ENCODE data around the gene DNM1.

DNM1 gene

DNA sequence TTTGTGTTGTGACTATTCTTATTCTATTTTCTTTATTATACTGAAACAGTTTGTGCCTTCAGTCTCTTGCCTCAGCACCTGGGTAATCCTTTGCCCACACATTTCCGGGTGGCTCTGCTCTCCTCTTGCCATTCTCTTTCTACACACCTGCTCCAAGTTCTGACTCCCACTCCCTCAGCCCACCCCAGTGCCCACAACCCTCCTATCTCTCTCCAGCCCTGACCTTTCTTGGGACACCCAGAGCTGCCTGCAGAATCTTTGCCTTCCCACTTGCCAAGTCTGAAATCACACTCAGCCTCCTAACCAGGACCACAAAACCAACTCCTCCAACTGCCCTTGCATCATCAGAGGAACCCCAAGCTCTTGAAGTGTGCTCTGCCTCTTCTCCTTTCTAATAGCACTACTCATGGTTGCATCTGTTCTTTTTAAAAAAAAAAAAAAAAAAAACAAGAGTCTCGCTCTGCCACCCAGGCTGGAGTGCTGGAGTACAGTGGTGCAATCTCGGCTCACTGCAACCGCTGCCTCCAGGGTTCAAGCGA is 77.0 kb downstream of the DNM1 start:
- no peak for DNase-seq

DNA sequence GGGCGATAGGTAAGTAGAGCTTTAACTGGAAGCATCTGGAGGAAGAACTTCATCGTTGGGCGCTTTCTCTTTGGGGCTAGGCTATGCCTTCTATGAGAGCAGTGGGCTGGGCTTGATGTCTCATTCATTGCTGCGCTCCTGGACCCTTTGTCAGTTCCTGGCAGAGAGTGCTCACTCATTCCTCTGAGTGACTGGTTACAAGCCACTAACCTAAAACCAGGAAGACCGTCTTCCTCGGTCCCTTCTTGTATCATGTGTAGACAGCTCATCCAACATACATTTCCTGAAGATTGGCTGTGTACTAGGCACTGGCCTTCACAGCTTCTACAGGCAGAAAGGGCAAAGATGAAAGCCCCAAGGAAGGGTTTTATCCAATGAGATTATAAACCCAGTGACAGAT is 79.3 kb downstream of the DNM1 start:
- no peak for DNase-seq

DNA sequence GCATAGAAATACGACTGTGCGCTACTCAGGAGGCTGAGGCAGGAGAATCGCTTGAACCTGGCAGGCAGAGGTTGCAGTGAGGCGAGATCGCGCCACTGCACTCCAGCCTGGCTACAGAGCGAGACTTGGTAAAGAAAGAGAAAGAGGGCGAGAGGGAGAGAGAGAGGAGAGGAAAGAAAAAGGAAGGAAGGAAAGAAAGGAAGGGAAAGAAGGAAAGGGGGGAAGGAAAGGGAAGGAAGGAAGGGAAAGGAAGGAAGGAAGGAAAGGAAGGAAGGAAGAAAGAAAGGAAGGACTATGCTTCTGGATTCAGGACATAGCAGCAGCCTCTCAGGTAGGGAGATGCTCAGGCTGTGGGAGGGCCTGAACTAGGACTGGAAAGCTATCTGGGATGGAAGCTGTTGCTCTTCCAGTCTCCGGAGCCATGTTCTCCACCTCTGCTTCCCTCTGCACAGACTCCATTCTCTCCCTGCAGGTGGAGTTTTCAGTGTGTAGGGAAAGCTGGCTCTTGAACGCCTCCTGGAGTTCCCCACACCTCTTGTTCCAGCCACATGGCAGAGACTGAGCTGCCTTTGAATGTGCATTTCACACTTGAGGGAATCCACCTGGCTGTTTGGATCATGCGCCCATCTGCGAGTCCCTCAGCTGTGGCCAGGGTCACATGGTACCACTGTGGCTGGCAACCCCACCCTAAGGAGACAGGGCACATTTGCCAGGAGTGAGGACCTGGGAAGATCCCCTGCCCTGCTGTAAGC is 82.0 kb downstream of the DNM1 start:
- no peak for DNase-seq

DNA sequence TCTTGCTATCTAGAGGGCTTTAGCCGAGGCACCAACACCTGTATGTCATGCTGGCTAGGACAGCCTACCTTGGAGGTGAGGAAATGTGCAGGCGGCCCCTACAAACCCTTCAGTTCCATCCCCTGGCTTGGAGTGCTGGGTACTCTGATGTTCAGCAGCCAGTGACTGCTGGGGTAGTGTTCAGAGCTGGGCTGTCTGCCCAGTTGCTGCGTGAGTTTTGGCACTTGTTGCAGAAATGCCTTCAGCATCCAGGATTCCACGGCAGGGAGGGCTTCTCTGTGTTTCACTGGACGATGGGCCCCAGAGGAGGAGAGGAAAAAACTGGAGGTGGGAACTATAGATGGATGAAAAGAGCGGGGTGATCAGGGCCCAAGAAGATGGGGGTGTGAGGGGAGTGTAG is 83.3 kb downstream of the DNM1 start:
- DNase-seq: no peak

DNA sequence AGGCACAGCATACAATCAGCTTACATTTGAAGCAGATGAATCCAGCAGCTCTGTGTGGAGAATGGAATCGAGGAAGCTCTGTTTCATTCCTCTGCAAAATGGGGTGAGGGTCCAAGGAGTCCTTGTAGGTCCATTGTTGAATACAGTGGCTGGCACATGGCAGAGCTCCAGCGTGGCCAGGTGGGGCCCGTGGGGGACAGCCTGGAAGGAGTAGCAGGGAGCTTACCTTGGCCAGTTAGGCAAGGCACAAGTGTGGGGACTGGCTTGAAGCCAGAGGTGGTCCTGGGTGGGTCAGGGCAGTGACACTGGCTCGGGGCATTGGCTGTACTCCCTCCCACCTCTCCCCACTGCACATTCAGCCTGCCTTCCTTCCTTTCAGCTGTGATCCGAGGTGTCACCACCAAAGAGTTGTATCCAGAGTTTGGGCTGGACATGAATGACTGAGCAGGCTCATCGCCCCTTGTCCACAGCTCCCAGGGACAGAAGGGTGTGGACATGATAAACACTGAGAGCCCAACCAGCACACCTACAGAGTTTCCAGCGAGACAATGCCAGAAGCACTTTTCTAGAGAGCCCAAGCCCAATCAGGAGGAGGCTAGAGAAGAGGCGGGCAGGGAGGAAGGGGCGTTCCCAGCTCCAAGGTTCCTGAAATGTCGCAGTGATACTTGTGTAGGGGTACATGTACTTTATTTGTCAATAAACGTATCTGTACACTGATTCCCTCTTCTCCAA is 85.3 kb downstream of the DNM1 start:
- DNase-seq: no peak

GRCh38 chr9:128292009-128292408 is 88.8 kb downstream of the DNM1 start:
- DNase-seq: no peak

- DNase-seq: no peak
Observed at GRCh38 chr9:128293091-128293490, 89.9 kb downstream of the DNM1 start.

- no peak for DNase-seq
Observed at GRCh38 chr9:128294142-128294541, 91.0 kb downstream of the DNM1 start.

DNA sequence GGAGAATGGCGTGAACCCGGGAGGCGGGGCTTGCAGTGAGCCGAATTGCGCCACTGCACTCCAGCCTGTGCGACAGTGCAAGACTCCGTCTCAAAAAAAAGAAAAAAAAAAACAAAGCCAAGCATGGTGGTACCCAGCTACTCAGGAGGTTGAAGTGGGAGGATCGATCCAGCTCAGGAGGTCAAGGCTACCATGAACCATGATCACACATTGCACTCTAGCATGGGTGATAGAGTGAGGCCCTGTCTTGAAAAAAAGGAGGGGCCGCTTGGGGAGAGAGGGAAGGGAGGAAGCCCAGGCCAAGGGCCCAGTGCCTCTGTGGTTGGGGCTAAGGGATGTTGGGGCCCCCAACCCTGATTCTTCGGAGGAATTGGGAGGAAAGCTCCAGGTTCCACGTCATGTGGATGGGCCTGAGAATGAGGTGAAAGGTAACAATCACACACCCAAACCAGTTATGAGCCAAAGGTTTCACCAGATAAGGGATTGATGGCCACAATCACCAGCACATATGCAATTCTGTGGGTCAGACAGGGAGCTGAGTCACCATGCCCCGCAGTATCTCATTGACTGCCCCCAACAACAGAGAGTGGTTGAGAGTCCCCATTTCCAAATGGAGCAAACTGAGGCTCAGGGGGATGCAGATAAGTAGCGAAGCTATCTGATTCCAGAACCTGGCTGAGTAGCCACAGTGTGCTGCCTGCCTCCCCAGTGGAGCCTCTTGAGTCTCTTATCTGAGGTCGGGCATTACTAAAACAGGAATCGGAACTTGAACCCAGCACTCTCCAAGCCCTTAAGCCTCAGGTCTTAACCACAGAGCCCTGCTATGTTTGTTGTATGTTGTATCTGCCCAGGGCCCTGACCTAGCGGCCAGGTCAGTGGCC is 93.4 kb downstream of the DNM1 start:
- DNase-seq: no peak

GRCh38 chr9:128297221-128297773 is 94.1 kb downstream of the DNM1 start:
- no peak for DNase-seq

- DNase-seq: no peak
Observed at GRCh38 chr9:128298535-128299482, 95.6 kb downstream of the DNM1 start.

DNA sequence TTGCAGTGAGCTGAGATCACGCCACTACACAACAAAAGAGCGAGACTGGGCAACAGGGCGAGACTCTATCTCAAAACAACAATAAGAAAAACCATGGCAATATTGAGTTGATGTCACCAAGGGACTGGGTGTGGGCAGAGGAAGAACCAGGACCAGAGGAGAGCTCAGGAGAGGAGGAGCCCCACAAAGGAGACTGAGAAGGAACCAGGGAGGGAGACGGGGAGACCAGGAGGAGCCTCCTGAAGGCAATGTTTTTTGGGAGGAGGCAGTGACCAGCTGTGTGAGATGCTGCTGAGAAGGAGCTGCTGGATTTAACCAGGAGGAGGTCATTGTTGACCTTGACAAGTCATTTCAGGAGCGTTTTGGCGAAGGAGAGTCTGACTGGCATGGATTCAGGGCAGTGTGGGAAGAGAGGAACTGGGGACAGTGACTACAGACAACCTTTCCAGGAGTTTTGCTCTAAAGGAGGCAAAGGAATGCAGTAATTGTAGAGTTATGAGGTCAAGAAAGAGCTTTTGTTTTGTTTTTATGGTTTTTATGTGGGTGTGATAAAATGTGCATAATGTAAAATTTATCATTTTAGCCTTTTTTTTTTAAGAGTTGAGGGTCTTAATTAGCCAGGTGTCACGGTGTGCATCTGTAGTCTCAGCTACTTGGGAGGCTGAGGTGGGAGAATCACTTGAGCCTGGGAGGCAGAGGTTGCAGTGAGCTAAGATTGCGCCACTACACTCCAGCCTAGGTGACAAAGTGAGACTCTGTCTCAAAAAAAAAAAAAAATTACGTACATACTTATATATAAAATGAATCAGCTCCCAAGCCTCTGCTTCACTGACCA is 101.2 kb downstream of the DNM1 start:
- no peak for DNase-seq
